Stimulated activated CD8-positive, alpha-beta memory T cell treated with anti-CD3 and anti-CD28 coated beads, Interleukin-15, amount 100 ng/mL, for 4 hours (primary cell): ENCODE results near the gene OR52W1.
"Not testable (repeated sequence)": the region's sequence is repeated elsewhere in the genome, so short reads cannot be mapped to it uniquely, and the experiment has no call there.

Experiments
- DNase-seq, 2 donors: peaks; one replicate each; pipeline ENCODE4 v3.0.0-alpha.2; 2020; ENCODE audit warnings: low read depth in 2 of 2

The OR52W1 gene

GRCh38 chr11:6217722-6218121 lies 18.7 kb downstream of the OR52W1 start:
- DNase-seq: no peak

- no peak for DNase-seq
Measured at GRCh38 chr11:6219359-6219758, 20.3 kb downstream of the OR52W1 start.

GRCh38 chr11:6223854-6224253 lies 24.8 kb downstream of the OR52W1 start:
- DNase-seq: no peak

GRCh38 chr11:6224421-6224820 lies 25.4 kb downstream of the OR52W1 start:
- no peak for DNase-seq

- DNase-seq: no peak
Measured at GRCh38 chr11:6225024-6225423, 26.0 kb downstream of the OR52W1 start.

- no peak for DNase-seq
Measured at GRCh38 chr11:6225896-6226295, 26.9 kb downstream of the OR52W1 start.

- DNase-seq: no peak
Measured at GRCh38 chr11:6228520-6228919, 29.5 kb downstream of the OR52W1 start.

GRCh38 chr11:6229911-6230310 lies 30.9 kb downstream of the OR52W1 start:
- no peak for DNase-seq

- no peak for DNase-seq
Measured at GRCh38 chr11:6232899-6233298, 33.9 kb downstream of the OR52W1 start.

- no peak for DNase-seq
Measured at GRCh38 chr11:6233984-6234386, 35.0 kb downstream of the OR52W1 start.

- peak; percentile 99 for DNase-seq
Measured at GRCh38 chr11:6234387-6235107, 35.5 kb downstream of the OR52W1 start, which contains the start of gene FHIP1B. Gene FHIP1B (minus strand): TSS chr11:6234636. CDS start chr11:6224516, 10,120 bp downstream.

GRCh38 chr11:6237266-6237665 lies 38.2 kb downstream of the OR52W1 start:
- DNase-seq: no peak

GRCh38 chr11:6237761-6238302 lies 38.8 kb downstream of the OR52W1 start:
- no peak for DNase-seq

GRCh38 chr11:6238902-6239301 lies 39.9 kb downstream of the OR52W1 start, which contains the start of gene CNGA4:
Gene CNGA4 (plus strand): TSS chr11:6239089. CDS start chr11:6239207, 118 bp downstream.
- no peak for DNase-seq

- DNase-seq: no peak
Measured at GRCh38 chr11:6240139-6240538, 41.1 kb downstream of the OR52W1 start.

GRCh38 chr11:6240781-6241180 lies 41.8 kb downstream of the OR52W1 start:
- no peak for DNase-seq

- DNase-seq: no peak
Measured at GRCh38 chr11:6241316-6241715, 42.3 kb downstream of the OR52W1 start.

GRCh38 chr11:6245536-6245935 lies 46.5 kb downstream of the OR52W1 start:
- no peak for DNase-seq

GRCh38 chr11:6248248-6248647 lies 49.2 kb downstream of the OR52W1 start:
- no peak for DNase-seq

GRCh38 chr11:6248897-6249296 lies 49.9 kb downstream of the OR52W1 start:
- DNase-seq: not testable (repeated sequence)
